Hematopoietic multipotent progenitor cell treated with erythropoietin and hydrocortisone succinate and interleukin-3 and kit ligand, for 6 days (in vitro differentiated cells): ENCODE results near the gene SIRPG.

Experiments used
- DNase-seq: peaks from one replicate; pipeline ENCODE4 v3.0.0-alpha.2; 2015

Gene SIRPG

DNA sequence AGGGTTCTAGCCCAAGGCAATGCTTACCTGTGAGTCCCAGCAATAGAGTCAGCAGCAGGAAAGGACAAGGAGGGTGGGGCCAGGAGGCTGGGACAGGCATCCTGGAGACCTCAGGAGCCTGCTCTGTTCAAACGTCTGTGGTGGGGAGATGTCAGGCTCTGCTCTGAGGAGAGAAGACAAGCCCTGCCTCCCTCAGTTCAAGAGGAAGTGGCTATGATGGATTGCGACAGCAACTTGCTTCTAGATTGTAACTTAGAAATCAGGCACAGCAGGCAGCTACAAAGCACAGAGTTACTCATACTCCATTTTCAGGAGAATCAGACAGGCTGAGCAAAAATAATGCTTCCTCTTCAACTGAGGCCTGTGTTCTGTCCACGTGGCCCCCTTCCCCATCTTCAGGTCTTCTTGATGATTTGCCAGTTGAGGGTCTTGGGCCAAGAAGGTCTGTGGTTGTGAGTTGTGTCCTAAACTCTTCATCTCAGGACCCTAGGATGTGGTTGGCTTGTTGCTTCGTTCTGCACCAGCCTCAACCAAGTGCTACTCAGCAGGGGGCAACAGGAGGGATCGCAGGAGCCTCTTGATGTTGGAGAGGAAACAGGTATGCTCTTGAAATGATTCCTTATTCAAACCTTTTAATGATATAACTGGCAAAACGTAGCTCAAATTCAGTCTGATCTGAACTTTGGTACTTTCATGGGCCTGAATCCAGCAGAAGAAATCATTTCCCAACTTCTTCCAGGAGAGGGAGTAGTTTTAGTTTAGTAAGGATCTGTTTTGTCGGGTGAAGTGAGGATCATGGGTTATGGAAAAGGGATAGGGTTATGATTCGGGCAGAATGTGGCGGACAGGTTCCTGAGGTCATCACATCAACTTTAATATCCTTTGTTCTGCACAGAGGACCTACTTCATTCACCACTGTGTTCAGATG is 68.8 kb downstream of the SIRPG start:
- DNase-seq, result peak; percentile 85

DNA sequence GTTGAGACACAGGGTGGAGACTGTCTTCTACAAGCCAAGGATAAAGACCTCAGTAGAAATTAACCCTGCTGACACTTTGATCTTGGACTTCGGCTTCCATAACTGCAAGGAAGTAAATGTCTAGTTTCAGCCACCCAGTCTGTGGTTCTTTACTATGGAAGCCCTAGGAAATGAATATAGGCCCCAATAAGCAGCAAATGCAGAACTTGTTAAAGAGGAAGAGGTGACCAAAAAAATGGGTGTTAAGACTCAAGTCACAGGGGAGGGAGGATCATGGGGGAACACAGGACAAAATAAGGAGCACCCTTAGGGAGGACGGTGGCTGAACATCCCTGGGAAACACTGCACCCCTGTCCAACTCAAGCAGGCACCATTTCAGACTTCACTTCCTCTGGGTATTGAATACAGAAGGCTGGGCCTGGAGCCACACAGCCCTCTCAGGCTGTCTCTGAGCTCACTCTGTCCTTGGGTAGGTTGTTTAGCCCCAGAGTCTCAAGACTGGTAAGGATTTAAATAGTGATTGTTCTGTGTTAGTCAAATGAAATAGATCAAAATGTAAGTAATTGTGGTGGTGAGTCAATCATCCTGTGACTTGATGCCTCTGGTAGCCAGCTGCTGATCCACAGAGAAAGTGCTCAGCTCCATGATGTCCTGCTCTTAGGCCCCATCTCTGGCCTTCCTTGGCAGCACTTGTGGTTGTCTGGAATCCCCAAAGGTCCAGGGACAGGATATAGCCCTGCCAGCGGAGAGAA is 69.6 kb downstream of the SIRPG start:
- peak; percentile 47 for DNase-seq

DNA sequence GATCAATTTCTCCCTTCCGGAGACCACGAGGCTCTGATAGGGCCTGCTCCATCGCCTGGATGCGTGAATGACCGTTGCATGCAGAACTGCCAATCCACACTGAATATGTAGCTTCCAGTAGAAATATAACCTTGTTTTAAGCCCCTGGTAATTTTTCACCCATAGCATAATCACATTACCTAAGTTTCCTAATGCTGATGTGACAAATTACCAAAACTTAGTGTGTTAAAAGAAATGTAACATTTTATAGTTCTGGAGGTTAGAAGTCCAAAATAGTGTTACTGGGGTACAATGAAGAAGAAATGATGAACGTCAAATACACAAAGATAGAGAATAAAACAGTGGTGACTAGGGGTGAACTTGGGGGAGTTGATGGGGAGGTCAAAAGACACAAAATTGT is 78.1 kb downstream of the SIRPG start:
- DNase-seq, result no peak
